ENCODE measurements around the gene ASPHD2.

Gene ASPHD2

GRCh38 chr22:26483439-26484359, 54.6 kb downstream of the ASPHD2 start, which contains the start of the genes HPS4 and SRRD (continued):
- TF ChIP-seq PRDM10 (tag by site-specific recombination; IDR thresholded peaks at IDR 0.05) = peak; percentile 29; the same call in 1 of the 2 replicates
- TF ChIP-seq ZNF580 (tag by site-specific recombination; IDR thresholded peaks at IDR 0.05) = peak; percentile 85
- no peak for TF ChIP-seq ZNF302 (tag by site-specific recombination; IDR thresholded peaks at IDR 0.05; ENCODE audit: low read depth)
- peak; percentile 24; the same call in 1 of the 2 replicates for TF ChIP-seq TSHZ1 (tag by site-specific recombination; IDR thresholded peaks at IDR 0.05; ENCODE audit: borderline replicate concordance)
- peak; percentile 94 for TF ChIP-seq ZNF664 (tag by site-specific recombination; IDR thresholded peaks at IDR 0.05)
- no peak for TF ChIP-seq ZNF449 (tag by site-specific recombination; IDR thresholded peaks at IDR 0.05)
- TF ChIP-seq ZNF221 (tag by site-specific recombination; IDR thresholded peaks at IDR 0.05; ENCODE audit: borderline replicate concordance) = no peak
- peak; percentile 99 for TF ChIP-seq KLF9 (tag by site-specific recombination; IDR thresholded peaks at IDR 0.05; ENCODE audit: low read depth)
- TF ChIP-seq ZNF785 (tag by site-specific recombination; IDR thresholded peaks at IDR 0.05) = no peak
- TF ChIP-seq ZNF792 (tag by site-specific recombination; IDR thresholded peaks at IDR 0.05) = no peak
- peak; percentile 84 for TF ChIP-seq ZNF335 (tag by site-specific recombination; conservative IDR thresholded peaks at IDR 0.05)
- TF ChIP-seq ZNF394 (tag by site-specific recombination; IDR thresholded peaks at IDR 0.05; ENCODE audit: borderline replicate concordance) = peak; percentile 31; the same call in 1 of the 2 replicates
- peak; percentile 90 for TF ChIP-seq ZNF629 (tag by site-specific recombination; IDR thresholded peaks at IDR 0.05)
- no peak for TF ChIP-seq ZNF645 (tag by site-specific recombination; IDR thresholded peaks at IDR 0.05)
- TF ChIP-seq ZNF146 (tag by site-specific recombination; IDR thresholded peaks at IDR 0.05) = no peak
- TF ChIP-seq ZNF223 (tag by site-specific recombination; IDR thresholded peaks at IDR 0.05) = 0 out of 2 replicates have a peak, but pooled peaks have one; percentile 18
- TF ChIP-seq ZNF561 (tag by site-specific recombination; IDR thresholded peaks at IDR 0.05; ENCODE audit: borderline replicate concordance) = peak; percentile 63; the same call in 1 of the 2 replicates
- no peak for TF ChIP-seq ZBTB49 (tag by site-specific recombination; IDR thresholded peaks at IDR 0.05; ENCODE audit: low read depth)
- no peak for TF ChIP-seq ZNF114 (tag by site-specific recombination; IDR thresholded peaks at IDR 0.05)
- peak; percentile 78 for TF ChIP-seq SP2 (tag by site-specific recombination; IDR thresholded peaks at IDR 0.05)
- TF ChIP-seq ZSCAN23 (tag by site-specific recombination; IDR thresholded peaks at IDR 0.05) = no peak
- TF ChIP-seq ZNF433 (tag by site-specific recombination; IDR thresholded peaks at IDR 0.05; ENCODE audit: low read depth) = no peak
- TF ChIP-seq TRIM28 (IDR thresholded peaks at IDR 0.05; ENCODE audit: borderline replicate concordance, low read length) = peak; percentile 77; the same call in 1 of the 2 replicates
- peak; percentile 52; the same call in 1 of the 2 replicates for TF ChIP-seq ZFP69B (tag by site-specific recombination; IDR thresholded peaks at IDR 0.05)

All from HEK293 (cell line).